Lower leg skin (tissue), 4 donors: ENCODE results near the gene TUBB6. TPM values are rescaled to one million over a fixed set of nuclear protein-coding genes. Genes with fewer than 3 reads are reported as not detected.
A peak's percentile ranks its signal among the peaks of the same experiment; 100 is the strongest.

Experiments
- DNase-seq, 2 donors: peaks; one replicate each; pipeline ENCODE4 v3.0.0-alpha.2; 2019; ENCODE audit warnings: low spot score in 2 of 2
- H3K4me3 ChIP-seq: fragments of 200-600 bp; sonication (generic); 2 replicates; pipeline ENCODE4 v1.5.1; 2017; ENCODE audit warnings: mild to moderate bottlenecking, low read depth; ENCODE audit not compliant: poor library complexity, severe bottlenecking
- CTCF ChIP-seq, 3 donors: fragments of 450-650 bp; IDR thresholded peaks; one replicate each; pipeline ENCODE4 v1.5.1; 2016; ENCODE audit warnings: antibody characterized with exemption in 3 of 3, mild to moderate bottlenecking in 3 of 3, moderate library complexity in 2 of 3
- POLR2A ChIP-seq, 2 donors: fragments of 450-650 bp; IDR thresholded peaks; one replicate each; pipeline ENCODE4 v1.6.1; 2016 to 2017; ENCODE audit warnings: antibody characterized with exemption in 2 of 2, mild to moderate bottlenecking in 1 of 2, moderate library complexity in 1 of 2
- WGBS, 2 donors: methylation state at CpG; one replicate each; pipeline ENCODE4 v1.1.5; 2018; 5-methylcytosine and 5-hydroxymethylcytosine counted together
- intact Hi-C: fragments of 100-400 bp; cut with DNase I; formaldehyde crosslinking; loops from one replicate; pipeline ENCODE4 v1.15.0; 2023; ENCODE audit warnings: low total_unique reads
- total RNA-seq, 4 donors: library from RNA; depleted of rRNA; stranded (reverse); fragments of >200 nt; gene quantifications; one replicate each; pipeline ENCODE4 v1.1.0, GENCODE V29; 2016

TUBB6 gene
- total RNA-seq, 4 donors from 2014 or later: 91.6 to 151 (median 133) TPM

DNA sequence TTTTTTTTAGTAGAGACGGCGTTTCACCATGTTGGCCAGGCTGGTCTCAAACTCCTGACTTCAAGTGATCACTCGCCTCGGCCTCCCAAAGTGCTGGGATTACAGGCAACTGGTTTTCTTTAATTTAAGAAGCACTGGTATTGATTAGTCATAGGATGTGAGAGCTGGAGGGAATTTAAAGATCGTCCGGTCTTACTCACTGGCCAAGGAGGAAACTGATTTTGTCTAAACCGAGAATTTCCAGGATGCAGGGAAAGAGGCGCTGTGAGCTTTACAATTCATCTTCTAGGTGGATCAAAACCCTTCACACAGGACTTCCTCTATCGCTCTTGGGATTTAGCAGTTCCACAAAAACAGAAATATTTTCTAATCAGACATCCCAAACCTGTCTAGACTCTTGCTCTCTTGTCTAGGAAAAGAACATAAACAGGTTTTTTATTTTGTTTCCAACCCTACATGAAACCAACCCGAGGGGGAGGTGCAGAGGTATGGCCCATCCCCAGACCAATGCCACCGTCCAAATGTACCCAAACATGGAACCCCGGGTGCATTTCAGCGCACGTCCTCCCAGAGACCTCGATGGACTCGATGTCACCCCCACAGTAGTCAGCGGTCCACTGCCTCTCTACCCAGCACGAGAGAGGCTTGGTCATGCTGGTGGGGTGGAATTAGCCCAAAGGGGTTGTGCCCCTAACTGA lies 12.5 kb upstream of the TUBB6 start:
- DNase-seq: no peak
- H3K4me3 ChIP-seq: no peak overlapping the region
- WGBS, 2 donors: 87 to 90% methylated on average over 18 of the region's 18 CpGs
- intact Hi-C loops: no loop called here
- TF ChIP-seq POLR2A (IDR thresholded peaks at IDR 0.05) (no peak), CTCF (IDR thresholded peaks at IDR 0.05) (no peak)

DNA sequence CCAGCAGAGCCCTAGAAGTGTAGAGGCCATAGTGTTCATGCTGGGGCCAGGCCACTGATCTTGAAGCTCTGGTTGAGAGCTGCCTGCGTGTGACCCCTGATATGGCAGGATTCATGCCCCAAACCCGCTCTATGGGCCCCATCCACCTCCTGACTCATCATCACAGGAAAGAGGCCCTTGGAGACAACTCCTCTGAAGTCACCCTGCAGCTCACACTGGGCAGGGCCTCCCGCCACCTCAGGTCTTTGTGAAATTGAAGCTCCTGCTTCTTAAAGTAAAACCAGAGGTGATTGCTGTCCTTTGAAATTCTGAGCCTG lies 12.0 kb upstream of the TUBB6 start:
- H3K4me3 ChIP-seq: no peak overlapping the region
- intact Hi-C loops: no loop called here
- DNase-seq: no peak
- TF ChIP-seq POLR2A (IDR thresholded peaks at IDR 0.05) (no peak), CTCF (IDR thresholded peaks at IDR 0.05) (no peak)
- WGBS, 2 donors: 96 to 100% methylated on average over 2 to 3 of the region's 3 CpGs

- DNase-seq: no peak
- WGBS, 2 donors: 78 to 100% methylated on average over 1 of the region's 1 CpG
- TF ChIP-seq POLR2A (IDR thresholded peaks at IDR 0.05): no peak
- no peak for TF ChIP-seq CTCF (IDR thresholded peaks at IDR 0.05)
- no peak overlapping the region for H3K4me3 ChIP-seq
- intact Hi-C loops: no loop called here
Observed at GRCh38 chr18:12296457-12296856, 11.6 kb upstream of the TUBB6 start.

- intact Hi-C loops: no loop called here
- no peak for DNase-seq
- no peak overlapping the region for H3K4me3 ChIP-seq
- TF ChIP-seq CTCF (IDR thresholded peaks at IDR 0.05) (no peak), POLR2A (IDR thresholded peaks at IDR 0.05) (no peak)
- WGBS, 2 donors: 90% methylated on average over 2 of the region's 2 CpGs
Observed at GRCh38 chr18:12299862-12300261, 8.2 kb upstream of the TUBB6 start.

GRCh38 chr18:12301263-12302005 lies 6.6 kb upstream of the TUBB6 start:
- WGBS, 2 donors: 87 to 91% methylated on average over 13 of the region's 13 CpGs
- H3K4me3 ChIP-seq: no peak overlapping the region
- intact Hi-C loops: no loop called here
- TF ChIP-seq CTCF (IDR thresholded peaks at IDR 0.05): no peak
- no peak for TF ChIP-seq POLR2A (IDR thresholded peaks at IDR 0.05)
- peak in 1 of 2 donors; percentile 64 for DNase-seq
